DMS79 (cell line): ENCODE measurements around the gene COX7A1.

ENCODE experiments used
- DNase-seq: peaks from one replicate; lab custom pipeline; 2025; lab: John Stamatoyannopoulos, UW

COX7A1 gene

DNA sequence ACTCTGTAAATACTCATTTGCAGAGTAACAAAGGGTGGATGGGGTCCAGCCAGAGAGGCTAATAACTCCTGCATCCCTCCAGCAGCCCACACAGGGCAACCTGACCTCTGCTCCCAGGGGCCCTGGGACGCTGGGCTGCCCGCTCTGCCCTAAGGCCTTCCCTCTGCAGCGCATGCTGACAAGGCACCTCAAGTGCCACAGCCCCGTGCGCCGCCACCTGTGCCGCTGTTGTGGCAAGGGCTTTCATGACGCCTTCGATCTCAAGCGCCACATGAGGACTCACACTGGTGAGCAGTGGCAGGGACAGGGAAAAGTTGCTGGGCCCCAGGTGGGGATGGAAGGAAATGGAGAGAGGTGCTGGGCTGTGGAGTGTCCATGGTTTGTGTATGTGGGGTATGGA, 39.6 kb downstream of the COX7A1 start:
- DNase-seq = no peak

DNA sequence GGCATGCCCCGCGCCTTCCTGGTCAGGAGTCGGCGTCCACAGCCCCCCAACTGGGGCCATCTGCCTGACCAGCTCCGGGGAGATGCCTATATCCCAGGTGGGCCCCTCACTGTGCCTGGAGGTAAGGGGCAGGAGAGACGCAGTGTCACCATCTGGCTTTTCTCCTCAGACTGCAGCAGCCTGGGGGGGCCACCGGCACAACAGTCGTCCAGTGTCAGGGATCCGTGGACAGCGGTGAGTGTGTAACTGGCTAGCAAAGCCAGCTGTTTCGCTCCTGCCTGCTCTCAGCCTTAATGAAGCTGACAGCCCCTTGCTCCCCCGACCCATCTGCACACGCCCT, 41.1 kb downstream of the COX7A1 start:
- DNase-seq = no peak

DNA sequence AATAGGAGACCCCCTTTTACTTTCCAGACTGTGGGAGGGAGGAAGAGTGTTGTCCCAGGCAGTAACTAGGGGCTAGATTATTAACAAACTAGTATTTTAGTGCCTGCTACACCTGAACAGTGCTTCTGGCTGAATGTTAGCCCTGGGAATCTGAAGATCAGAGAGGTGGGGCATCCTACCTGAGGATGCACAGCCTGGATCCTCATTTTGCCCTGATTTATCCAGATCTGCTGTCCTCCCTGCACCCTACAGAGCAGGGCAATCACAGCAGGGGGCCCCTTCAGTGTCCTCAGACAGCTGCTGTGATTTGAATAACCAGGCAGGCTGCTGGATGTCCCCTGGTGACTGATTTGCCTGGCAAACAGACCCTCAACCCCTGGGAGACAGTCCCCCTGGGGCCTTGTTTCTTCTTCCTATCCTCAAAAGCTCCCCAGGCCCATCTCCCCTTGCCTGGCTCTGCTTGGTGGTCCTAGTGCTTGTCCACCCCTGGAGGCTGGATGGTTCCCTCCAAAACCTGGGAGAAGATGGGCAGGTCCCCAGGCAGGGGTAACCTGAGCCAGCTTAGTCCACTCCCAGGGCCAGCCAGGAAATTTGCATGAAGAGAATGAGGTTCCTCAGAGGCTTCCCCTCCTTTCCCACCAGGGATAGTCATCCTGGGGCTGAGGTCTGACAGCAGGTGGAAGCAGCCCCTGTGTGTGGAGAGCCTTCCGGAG, 41.6 kb downstream of the COX7A1 start, which contains the start of gene OVOL3:
Gene OVOL3, plus strand, starts transcription at position 657 of the 713 bp plus-strand sequence. CDS start 60 bp downstream, outside the sequence.
- no peak for DNase-seq

DNA sequence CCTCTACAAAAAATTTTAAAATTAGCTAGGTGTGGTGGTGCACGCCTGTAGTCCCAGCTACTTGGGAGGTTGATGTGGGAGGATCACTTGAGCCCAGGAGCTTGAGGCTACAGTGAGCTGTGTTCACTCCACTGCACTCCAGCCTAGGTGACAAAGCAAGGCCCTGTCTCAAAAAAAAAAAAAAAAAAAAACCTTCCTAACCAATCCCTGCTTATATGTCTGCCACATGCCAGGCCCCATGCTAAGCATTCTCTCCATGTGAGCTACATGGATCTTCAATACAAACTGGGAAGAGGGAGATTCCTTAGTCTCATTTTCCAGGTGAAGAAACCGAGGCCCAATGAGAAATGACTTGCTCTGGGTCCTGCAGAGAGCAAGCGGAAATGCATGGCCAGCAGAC, 43.6 kb downstream of the COX7A1 start:
- DNase-seq = no peak

DNA sequence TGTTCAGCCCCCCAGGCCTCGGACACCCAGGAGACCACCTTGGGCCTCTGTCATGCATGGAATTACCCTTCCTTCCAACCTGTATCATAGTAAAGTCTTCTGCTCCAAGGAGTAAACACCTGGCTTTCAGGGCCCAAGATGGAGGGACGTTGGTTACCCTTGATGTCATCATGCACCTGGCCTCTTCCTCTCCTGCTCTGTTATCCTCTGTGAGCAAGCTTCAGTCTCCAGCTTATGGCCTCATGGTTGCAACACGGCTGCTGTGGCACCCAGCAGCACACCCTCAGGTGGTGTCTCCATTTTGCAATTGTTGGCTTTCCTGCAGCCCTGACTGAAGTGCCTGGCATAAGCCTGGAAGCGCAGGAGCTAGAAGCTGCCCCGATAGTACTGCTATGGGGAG, 45.3 kb downstream of the COX7A1 start:
- no peak for DNase-seq

DNA sequence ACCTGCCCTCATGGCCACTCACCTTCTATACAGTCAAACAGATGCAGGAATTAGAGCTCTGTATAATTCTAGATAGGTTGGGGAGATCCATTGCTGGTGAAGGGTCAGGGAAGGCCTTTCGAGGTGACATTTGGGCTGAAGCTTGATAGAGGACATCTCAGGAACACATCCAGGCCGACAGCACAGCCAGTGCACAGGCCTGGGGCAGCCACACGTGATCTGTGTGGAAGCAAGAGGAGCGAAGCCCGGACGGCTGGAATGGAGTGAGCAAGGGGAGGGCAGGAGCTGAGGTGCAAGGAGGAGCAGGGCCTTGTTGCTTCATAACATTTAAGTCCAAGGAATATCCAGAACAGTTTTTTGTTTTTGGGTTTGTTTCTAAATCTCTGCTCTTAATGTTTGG, 45.8 kb downstream of the COX7A1 start:
- DNase-seq = no peak

DNA sequence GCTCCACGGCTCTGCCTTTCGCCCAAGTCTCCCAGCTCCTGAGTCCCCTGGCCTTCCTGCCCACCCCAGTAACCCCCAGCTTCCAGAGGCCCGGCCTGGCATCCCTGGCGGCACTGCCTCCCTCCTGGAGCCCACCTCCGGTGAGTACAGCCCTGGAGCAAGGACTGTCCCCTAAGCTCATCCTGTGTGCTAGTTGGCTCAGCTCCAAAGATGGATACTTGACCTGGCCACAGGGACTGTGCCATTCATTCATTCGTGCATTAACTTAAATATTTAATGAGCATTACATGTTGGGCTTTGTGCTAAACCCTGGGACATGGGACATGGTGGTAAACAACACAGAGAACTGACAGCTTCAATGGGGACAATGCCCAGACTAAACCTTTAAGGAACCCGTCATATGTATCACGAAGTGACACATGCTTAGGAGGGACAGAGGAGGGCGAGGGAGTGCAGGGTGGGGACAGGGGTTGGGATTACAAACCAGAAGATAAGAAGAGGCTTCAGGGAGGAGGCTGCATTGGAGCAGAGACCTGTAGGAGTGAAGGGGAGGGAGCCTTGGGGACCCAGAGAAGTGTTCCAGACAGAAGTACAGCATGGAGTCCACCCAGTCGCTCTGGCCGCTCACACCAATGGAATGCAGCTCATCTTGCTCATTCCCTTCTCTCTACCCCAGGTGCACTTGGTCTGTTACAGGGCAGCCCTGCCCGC, 48.2 kb downstream of the COX7A1 start:
- DNase-seq = no peak

DNA sequence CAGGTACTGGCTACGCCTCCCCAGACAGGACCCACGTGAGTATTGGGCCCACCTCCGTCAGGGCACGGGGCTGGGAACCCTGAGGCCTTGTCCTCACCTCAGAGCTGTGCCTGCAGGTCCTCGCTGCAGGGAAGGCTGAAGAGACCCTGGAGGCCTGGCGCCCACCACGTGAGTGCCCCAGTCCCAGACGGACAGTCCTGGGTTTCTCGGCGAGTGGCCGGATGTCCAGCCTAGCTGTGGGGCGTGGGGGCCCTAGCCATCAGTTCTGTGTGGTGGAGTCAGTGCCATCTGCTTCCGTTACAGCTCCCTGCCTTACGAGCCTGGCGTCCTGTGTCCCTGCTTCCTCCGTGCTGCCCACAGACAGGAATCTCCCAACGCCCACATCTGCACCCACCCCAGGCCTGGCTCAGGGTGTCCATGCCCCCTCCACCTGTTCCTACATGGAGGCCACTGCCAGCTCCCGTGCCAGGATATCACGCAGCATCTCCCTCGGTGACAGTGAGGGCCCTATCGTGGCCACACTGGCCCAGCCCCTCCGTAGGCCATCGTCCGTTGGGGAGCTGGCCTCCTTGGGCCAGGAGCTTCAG, 49.1 kb downstream of the COX7A1 start:
- no peak for DNase-seq

DNA sequence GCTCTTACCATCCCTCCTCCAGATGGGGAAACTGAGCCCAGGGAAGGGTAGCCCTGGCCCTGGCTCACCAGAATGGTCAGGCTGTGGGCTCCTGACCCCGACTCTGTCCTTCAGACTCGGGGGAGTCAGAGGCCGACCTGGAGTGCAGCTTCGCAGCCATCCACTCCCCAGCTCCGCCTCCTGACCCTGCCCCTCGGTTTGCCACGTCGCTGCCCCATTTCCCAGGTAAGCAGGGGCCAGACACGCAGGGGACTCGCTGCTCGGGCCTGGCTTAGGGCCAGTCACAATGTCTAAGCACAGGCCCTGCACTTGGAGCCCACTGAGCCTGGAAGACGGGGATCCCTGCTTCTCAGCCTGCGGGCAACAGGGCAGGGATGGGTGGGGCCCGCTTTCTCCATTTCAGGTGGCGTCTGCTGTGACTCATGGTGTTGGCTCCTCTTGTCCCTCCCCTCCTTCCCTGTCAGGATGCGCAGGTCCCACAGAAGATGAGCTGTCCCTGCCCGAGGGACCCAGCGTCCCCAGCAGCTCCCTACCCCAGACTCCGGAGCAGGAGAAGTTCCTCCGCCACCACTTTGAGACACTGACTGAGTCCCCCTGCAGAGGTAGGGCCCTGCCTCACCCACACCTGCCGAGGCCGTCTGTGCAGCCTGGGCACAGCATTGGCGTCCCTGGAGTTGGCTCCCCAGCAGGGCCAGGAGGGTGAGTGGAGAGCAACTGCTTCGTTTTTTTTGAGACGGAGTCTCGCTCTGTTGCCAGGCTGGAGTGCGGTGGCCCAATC, 50.5 kb downstream of the COX7A1 start:
- no peak for DNase-seq
